Measurements from ENCODE around the gene LRRC73.
"Not testable (repeated sequence)": the region's sequence is repeated elsewhere in the genome, so short reads cannot be mapped to it uniquely, and the experiment has no call there.

The LRRC73 gene, protein sequence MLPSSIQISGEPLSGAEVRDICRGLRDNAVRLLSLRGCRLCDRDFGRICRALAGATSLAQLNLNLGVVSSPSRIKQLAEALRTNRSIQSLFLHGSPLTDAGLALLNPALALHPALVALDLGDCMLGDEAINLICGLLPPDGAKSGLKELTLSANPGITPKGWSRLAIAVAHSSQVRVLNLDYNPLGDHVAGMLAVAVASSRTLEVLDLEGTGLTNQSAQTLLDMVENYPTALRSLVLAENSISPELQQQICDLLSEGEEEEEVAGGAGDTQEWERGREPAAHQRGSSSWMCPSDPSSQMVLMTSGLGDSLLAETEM

DNA sequence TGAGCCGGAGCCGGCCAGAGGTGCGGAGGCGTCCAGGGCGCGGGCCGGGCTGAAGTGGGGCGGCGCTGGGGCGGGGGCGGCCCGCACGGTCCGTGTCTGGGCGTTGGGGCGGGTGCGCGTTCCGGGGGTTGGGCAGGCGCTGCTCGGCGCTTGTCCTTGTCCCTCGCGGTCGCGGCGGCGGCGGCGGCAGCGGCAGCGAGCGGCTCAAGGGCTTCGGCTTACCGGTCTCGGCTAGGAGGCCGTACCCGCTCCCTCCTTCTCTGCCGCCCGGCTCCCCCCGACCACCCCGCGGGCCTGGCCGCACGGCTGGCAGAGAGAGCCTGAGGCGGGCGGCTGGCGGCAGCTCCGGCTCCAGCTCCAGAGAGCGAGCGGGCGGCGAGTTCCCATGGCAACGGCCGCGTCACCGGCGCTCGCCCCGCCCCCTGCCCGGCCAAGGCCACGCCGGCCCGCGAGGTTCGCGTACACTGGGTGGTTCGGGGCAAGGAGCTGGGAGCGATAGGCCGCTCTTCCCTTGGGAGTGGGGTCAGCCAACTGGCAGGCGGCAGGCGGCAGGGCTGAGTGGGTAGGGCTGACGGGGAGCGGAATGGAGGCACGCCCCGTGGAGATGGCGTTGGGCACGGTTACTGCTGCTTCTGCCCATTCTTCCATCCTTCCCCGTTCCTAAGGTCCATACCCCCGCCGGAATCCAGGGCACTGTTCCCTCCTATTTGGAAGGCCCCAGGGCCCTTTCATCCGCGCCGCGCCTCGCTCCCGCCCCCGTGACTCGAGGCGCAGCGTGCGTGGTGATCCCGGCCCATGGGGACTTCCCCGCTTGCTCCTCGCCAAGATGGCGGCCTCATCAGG lies at the start of gene LRRC73:
TSS of gene LRRC73 (minus strand) at position 363 of the 843 bp plus-strand sequence. CDS start 561 bp downstream, outside the sequence.
- Mint-ChIP-seq H3K27ac (peak within 1 kb of the TSS; percentile 10), H3K36me3 (ENCODE audit: low read depth) (peaks cover 31% of the 10 kb centered on the region), H3K27me3 (ENCODE audit: low read depth) (peaks cover 20% of the 10 kb centered on the region)

DNA sequence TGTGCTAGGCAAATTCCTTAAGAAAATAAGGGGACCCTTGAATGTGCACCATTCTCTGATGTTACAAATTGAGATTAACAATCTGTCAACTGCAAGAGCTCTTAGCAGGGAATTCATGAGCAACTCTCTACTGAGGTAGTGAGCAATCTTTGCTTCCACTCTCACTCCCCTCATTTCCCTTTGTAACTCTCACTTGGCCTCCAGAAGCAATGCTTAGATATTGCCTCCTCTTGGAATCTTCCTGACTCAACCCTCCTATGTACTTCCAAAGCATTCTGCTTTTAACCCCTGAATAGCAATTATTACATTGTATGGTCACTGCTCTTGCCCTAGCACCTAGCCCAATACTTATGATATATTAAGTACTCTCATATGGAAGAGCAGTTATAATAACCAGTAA lies 49.2 kb upstream of the LRRC73 start:
- H3K27ac Mint-ChIP-seq, result no peak overlapping the region
- H3K27me3 Mint-ChIP-seq (ENCODE audit: low read depth), result no peaks in the 10 kb centered on the region
- H3K9me3 Mint-ChIP-seq, result no peaks in the 10 kb centered on the region
- no peaks in the 10 kb centered on the region for H3K4me1 Mint-ChIP-seq (ENCODE audit: low read depth)
- H3K36me3 Mint-ChIP-seq (ENCODE audit: low read depth), result peaks cover 44% of the 10 kb centered on the region
- H3K4me3 Mint-ChIP-seq, result no peak overlapping the region

More for the DNA sequence above, at the start of gene LRRC73:
- Mint-ChIP-seq H3K4me3 (peak within 1 kb of the TSS; percentile 83), H3K4me1 (ENCODE audit: low read depth) (peaks cover 20% of the 10 kb centered on the region), H3K9me3 (no peaks in the 10 kb centered on the region)

DNA sequence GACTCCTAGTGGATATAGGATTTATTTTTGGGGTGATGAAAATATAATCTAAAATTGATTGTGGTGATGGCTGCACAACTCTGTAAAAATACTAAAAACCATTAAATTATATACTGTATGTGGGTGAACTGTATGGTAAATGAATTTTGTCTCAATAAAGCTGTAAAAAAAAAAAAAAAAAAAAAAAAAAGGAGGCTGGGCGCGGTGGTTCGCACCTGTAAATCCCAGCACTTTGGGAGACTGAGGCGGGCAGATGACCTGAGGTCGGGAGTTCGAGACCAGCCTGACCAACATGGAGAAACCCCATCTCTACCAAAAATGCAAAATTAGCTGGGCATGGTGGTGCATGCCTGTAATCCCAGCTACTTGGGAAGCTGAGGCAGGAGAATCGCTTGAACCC lies 47.5 kb upstream of the LRRC73 start:
- H3K27ac Mint-ChIP-seq; H3K27me3 Mint-ChIP-seq (ENCODE audit: low read depth); H3K4me3 Mint-ChIP-seq; H3K4me1 Mint-ChIP-seq (ENCODE audit: low read depth); H3K9me3 Mint-ChIP-seq: not testable (repeated sequence)
- peaks cover 43% of the 10 kb centered on the region for H3K36me3 Mint-ChIP-seq (ENCODE audit: low read depth)

DNA sequence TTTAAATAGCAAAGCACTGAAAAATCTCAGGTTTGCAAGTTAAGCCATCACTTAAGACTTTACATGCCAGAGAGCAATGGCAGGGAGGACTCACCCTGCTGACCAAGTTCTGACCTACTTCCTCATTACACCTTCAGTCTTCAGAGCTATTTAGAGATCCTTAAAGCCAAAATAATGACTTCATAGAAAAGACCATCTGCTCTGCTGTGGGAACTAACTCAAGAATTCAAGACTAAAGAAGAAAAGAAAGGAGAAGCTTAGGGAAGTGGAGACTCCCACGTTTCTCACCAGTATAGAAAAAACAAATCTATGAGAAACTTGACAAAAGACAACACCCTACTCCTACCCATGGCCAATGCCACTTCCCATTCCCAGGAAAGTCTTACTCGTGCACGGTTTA lies 37.1 kb upstream of the LRRC73 start:
- Mint-ChIP-seq H3K36me3 (ENCODE audit: low read depth) (peaks cover 41% of the 10 kb centered on the region), H3K27me3 (ENCODE audit: low read depth) (no peaks in the 10 kb centered on the region), H3K4me3 (no peak overlapping the region), H3K4me1 (ENCODE audit: low read depth) (peaks cover 2% of the 10 kb centered on the region), H3K27ac (no peak overlapping the region), H3K9me3 (no peaks in the 10 kb centered on the region)

DNA sequence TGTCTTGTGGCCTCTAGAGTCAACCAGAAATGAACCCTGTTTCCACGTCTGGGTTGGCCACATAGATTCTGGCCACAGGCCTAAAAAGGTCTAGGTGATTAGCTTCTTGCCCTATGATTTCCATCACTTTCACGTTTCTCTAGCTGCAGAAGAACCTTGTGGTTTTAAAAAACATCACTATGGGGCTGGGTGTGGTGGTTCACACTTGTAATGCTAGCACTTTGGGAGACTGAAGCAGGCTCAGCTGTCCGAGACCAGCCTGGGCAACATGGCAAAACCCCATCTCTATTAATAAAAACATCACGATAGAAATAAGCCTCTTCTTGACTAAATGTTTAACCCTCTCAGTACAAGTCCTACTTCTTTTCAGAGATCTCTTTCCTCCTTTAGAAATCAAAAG lies 34.3 kb upstream of the LRRC73 start:
- H3K36me3 Mint-ChIP-seq (ENCODE audit: low read depth), result peaks cover 42% of the 10 kb centered on the region
- no peaks in the 10 kb centered on the region for H3K27me3 Mint-ChIP-seq (ENCODE audit: low read depth)
- H3K4me3 Mint-ChIP-seq, result no peak overlapping the region
- peaks cover 2% of the 10 kb centered on the region for H3K4me1 Mint-ChIP-seq (ENCODE audit: low read depth)
- H3K27ac Mint-ChIP-seq, result no peak overlapping the region
- no peaks in the 10 kb centered on the region for H3K9me3 Mint-ChIP-seq

DNA sequence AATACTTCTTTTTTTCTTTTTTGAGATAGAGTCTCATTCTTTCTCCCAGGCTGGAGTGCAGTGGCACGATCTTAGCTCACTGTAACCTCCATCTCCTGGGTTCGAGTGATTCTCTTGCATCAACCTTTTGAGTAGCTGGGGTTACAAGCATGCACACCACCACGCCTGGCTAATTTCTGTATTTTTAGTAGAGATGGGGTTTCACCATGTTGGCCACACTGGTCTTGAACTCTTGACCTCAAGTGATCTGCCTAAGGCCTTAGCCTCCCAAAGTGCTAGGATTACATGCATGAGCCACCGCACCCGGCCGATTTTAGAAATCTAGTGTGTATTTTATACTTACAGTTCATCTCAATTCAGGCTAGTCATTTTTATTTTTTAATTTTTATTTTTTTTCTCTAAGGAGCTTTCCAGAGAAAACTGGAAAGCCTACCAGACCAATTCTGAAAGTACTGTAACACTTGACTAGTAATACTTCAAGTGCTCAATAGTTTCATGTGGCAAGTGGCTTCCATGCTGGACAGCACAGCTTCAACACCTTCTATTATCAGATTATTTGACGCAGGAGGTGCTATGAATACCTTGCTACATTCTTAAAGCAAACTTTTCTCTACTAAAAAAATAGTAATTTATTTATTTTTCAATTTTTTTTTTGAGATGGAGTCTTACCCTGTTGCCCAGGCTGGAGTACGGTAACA lies 31.8 kb upstream of the LRRC73 start:
- no peaks in the 10 kb centered on the region for H3K9me3 Mint-ChIP-seq
- no peaks in the 10 kb centered on the region for H3K27me3 Mint-ChIP-seq (ENCODE audit: low read depth)
- no peak overlapping the region for H3K27ac Mint-ChIP-seq
- peaks cover 6% of the 10 kb centered on the region for H3K4me1 Mint-ChIP-seq (ENCODE audit: low read depth)
- peaks cover 40% of the 10 kb centered on the region for H3K36me3 Mint-ChIP-seq (ENCODE audit: low read depth)
- H3K4me3 Mint-ChIP-seq, result no peak overlapping the region

DNA sequence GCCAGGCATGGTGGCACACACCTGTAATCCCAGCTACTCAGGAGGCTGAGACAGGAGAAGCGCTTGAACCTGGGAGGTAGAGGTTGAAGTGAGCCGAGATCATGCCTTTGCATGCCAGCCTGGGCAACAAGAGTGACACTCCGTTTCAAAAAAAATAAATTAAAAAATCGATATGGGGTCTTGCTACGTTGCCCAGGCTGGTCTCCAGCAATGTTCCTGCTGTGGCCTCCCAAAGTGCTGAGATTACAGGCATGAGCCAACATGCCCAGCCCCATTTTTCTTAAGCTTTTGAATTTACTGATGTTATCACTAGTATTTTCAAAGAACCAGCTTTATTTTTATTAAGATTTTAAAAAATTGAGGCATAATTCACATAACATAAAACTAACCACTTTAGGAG lies 30.4 kb upstream of the LRRC73 start:
- no peaks in the 10 kb centered on the region for H3K9me3 Mint-ChIP-seq
- no peak overlapping the region for H3K4me3 Mint-ChIP-seq
- H3K27me3 Mint-ChIP-seq (ENCODE audit: low read depth), result no peaks in the 10 kb centered on the region
- H3K27ac Mint-ChIP-seq, result no peak overlapping the region
- H3K36me3 Mint-ChIP-seq (ENCODE audit: low read depth), result peaks cover 30% of the 10 kb centered on the region
- peaks cover 6% of the 10 kb centered on the region for H3K4me1 Mint-ChIP-seq (ENCODE audit: low read depth)

DNA sequence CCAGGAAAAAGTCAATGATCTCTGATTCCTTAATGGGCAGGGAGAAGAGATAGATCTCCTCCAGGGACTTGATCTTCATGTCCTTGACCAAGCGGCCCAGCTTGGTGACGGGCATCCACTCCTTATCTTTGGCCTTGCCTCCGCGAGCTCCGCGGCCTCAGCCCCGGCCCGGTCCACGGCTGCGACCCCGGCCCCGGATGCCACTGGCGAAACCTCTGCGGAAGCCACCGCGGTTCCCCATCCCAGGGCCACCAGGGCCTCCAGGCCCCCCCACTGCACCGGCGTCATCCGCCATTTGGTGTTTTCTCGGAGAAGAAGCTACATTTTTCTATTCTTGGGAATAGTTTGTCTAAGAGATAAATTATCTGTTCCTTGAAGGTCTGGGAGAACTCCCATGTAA lies 29.3 kb upstream of the LRRC73 start:
- H3K4me1 Mint-ChIP-seq (ENCODE audit: low read depth); H3K27ac Mint-ChIP-seq; H3K4me3 Mint-ChIP-seq; H3K27me3 Mint-ChIP-seq (ENCODE audit: low read depth); H3K9me3 Mint-ChIP-seq: not testable (repeated sequence)
- H3K36me3 Mint-ChIP-seq (ENCODE audit: low read depth), result peaks cover 30% of the 10 kb centered on the region

DNA sequence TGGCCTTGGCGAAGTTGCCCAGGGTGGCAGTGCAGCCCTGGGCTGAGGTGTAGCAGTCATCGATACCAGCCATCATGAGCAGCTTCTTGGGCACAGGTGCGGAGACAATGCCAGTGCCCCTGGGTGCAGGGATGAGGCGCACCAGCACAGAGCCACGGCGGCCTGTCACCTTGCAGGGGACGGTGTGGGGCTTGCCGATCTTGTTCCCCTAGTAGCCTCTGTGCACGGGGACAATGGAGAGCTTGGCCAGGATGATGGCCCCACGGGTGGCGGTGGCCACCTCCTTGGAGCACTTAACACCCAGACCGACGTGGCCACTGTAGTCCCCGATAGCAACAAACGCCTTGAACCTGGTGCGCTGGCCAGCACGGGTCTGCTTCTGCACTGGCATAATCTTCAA lies 28.8 kb upstream of the LRRC73 start:
- H3K27me3 Mint-ChIP-seq (ENCODE audit: low read depth), result not testable (repeated sequence)
- H3K36me3 Mint-ChIP-seq (ENCODE audit: low read depth), result peaks cover 28% of the 10 kb centered on the region

DNA sequence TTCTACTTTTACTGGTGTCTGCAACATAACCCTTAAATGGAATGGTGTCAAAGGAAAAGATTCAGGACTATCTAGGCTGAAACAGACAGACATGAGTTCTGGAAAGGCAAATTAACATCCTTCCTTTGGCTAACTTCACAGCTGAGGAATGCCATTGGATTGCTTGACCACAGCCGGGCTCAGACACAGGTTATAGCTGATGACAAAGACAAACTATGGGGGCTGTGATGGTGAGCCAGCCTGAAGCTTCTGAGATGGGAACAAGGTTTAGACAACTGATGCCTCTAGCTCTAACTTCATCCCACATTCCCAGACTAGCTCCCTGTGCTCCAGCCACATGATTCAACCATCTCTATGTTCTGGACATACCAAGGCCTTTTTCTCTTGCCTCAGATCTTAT lies 22.1 kb upstream of the LRRC73 start:
- Mint-ChIP-seq H3K27ac (no peak overlapping the region), H3K4me1 (ENCODE audit: low read depth) (peaks cover 1% of the 10 kb centered on the region), H3K4me3 (no peak overlapping the region), H3K36me3 (ENCODE audit: low read depth) (peaks cover 28% of the 10 kb centered on the region), H3K9me3 (no peaks in the 10 kb centered on the region), H3K27me3 (ENCODE audit: low read depth) (no peaks in the 10 kb centered on the region)

More for the DNA sequence above, 28.8 kb upstream of the LRRC73 start:
- H3K4me1 Mint-ChIP-seq (ENCODE audit: low read depth); H3K9me3 Mint-ChIP-seq; H3K27ac Mint-ChIP-seq; H3K4me3 Mint-ChIP-seq: not testable (repeated sequence)

DNA sequence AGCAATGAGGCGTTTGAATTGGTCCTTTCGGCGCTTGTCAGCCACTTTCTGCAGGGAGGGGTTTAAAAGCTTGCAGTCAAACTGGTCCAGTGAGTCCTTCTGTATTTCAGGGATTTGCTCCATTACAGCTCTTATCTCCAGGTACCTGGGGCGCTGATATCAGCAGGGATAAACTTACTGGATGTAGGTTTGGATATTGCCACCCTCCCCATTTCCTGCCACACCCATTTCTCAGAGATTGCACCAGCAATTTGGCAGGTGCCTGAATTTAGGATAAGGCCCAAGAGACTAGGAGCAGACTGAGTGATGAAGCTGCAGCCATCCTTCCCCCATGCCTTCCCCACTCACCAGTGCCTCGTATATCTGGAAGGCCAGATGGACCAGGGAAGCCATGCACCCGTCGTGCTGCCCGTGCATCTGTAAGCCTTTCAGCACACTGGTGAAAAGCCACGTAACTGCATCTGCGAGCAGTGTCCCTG lies 14.4 kb upstream of the LRRC73 start:
- no peak overlapping the region for H3K4me3 Mint-ChIP-seq
- no peaks in the 10 kb centered on the region for H3K9me3 Mint-ChIP-seq
- H3K36me3 Mint-ChIP-seq (ENCODE audit: low read depth), result peaks cover 43% of the 10 kb centered on the region
- no peaks in the 10 kb centered on the region for H3K27me3 Mint-ChIP-seq (ENCODE audit: low read depth)
- H3K4me1 Mint-ChIP-seq (ENCODE audit: low read depth), result peaks cover 6% of the 10 kb centered on the region
- H3K27ac Mint-ChIP-seq, result no peak overlapping the region

DNA sequence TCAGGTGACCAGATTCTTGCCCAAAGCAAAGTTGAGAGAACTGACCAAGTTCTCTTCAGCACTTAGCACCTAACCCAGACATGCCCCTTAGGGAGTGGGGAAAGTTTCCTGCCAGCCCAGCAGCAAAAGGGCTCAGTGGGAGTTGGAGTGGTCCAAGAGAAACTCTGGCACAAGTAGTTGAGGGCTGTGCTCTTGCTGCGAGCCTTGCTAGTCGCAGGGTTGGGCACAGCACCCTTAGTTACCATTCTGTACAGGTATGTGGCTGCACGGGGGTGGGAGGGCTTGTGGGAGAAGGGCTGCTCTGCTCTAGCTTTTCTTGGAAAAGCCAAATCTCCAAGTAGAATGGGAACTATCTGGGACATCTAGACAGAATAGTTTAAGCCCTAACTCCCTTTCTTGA lies 13.1 kb upstream of the LRRC73 start:
- H3K27ac Mint-ChIP-seq, result no peak overlapping the region
- H3K27me3 Mint-ChIP-seq (ENCODE audit: low read depth), result no peaks in the 10 kb centered on the region
- no peak overlapping the region for H3K4me3 Mint-ChIP-seq
- H3K36me3 Mint-ChIP-seq (ENCODE audit: low read depth), result peaks cover 43% of the 10 kb centered on the region
- no peaks in the 10 kb centered on the region for H3K9me3 Mint-ChIP-seq
- H3K4me1 Mint-ChIP-seq (ENCODE audit: low read depth), result peaks cover 6% of the 10 kb centered on the region

DNA sequence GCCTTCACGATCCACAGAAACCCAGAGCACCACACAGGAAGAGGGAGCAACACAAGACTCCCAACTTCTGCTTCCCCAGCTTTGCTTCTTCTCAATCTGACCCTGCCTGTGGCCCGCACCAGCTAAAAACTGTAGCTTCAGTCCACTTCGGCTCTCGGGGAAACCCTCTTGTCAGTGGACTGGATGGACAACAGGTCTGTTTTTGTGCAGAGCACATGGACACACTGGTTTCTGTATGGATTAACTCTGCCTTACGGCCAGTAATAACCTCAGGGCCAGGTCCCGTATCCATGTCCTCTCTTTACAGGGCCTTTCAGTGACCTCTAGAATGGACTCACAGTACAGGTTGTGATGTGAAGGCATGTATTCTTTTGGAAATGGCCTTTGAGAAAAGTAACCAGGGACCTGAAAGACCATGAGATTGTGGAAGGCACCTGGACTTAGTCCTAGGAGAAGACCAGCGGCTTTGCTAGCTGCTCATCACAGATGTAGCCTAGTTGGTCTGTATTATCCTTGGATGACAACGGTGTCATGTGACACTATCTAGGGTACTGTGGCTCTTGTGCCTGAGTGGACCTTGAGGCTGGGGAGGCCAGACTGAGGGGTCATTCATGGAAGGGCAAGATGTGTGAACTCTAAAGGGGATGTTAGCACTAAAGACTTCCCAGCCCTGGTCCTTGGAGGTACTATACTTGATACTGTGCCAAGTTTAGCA lies 12.6 kb upstream of the LRRC73 start:
- Mint-ChIP-seq H3K4me1 (ENCODE audit: low read depth) (peaks cover 6% of the 10 kb centered on the region), H3K27me3 (ENCODE audit: low read depth) (no peaks in the 10 kb centered on the region), H3K4me3 (no peak overlapping the region), H3K36me3 (ENCODE audit: low read depth) (peaks cover 42% of the 10 kb centered on the region), H3K27ac (no peak overlapping the region), H3K9me3 (no peaks in the 10 kb centered on the region)

DNA sequence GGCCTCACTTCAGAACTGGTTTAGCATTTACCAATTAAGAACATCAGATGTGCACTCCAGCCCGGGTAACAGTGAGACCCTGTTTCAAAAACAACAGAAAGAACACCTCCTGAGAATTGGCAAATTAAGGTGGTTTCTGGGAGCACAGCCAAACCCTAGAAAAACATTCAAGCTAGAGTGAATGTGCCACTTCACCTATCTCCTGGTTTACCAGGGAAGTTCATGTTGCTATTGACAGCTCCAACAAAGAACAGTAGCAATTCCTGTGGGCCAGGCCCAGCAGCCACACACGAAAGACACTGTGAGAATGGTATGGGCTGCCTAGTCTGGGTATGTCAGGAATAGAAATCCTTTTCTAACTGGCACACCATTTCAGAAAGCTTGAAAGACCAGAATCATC lies 11.7 kb upstream of the LRRC73 start:
- Mint-ChIP-seq H3K36me3 (ENCODE audit: low read depth) (peaks cover 34% of the 10 kb centered on the region), H3K27me3 (ENCODE audit: low read depth) (no peaks in the 10 kb centered on the region), H3K4me1 (ENCODE audit: low read depth) (peaks cover 6% of the 10 kb centered on the region), H3K9me3 (no peaks in the 10 kb centered on the region), H3K27ac (no peak overlapping the region), H3K4me3 (no peak overlapping the region)

Data from T-helper 1 cell treated with Interleukin-12 subunit alpha and Interleukin-12 subunit beta and Interleukin-4 antibody, amounts not matched to agents 30 μg/mL and 1 μg/mL, for 36 hours (primary cell).